ENCODE measurements around the gene TRABD.
"Not testable (repeated sequence)": the region's sequence is repeated elsewhere in the genome, so short reads cannot be mapped to it uniquely, and the experiment has no call there.

The TRABD gene, protein sequence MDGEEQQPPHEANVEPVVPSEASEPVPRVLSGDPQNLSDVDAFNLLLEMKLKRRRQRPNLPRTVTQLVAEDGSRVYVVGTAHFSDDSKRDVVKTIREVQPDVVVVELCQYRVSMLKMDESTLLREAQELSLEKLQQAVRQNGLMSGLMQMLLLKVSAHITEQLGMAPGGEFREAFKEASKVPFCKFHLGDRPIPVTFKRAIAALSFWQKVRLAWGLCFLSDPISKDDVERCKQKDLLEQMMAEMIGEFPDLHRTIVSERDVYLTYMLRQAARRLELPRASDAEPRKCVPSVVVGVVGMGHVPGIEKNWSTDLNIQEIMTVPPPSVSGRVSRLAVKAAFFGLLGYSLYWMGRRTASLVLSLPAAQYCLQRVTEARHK

DNA sequence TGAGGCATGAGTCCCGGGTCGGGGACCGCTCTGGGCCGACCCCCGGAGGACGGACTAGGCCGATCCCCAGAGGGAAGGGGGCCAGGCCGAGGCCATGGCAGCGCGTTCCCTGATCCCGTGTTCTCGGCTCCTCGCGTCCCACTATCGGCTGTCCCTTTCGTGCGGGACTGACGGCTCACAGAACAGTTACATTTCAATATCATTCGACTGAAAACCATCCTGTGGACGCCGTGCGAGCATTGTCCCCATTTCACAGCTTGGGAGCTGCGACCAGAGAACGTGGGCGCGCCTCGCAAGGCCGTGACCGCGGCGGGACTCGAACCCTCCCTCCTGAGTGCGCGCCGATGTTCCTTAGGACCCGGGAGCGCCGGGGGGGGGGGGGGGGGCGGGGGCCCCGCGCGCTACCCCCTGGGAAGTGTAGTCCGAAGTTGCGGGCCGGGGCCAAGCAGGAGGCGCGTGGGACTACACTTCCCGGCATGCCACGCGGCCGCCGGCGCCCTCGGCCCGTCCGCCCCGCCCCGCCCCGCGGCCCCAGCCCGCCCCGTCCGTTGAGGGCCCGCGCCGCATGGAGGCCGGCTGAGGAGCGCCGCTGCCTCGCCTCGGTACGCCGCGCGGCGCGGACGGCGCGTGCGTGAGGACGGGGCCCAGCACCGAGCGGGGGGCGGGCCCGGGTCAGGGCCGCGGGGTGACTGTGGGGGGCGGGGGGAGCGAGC is at the start of gene TRABD:
TSS of gene TRABD (plus strand) at position 539 of the 713 bp plus-strand sequence. CDS start 7,148 bp downstream, outside the sequence.
- DNase-seq (ENCODE audit: low spot score), result peak; percentile 94

DNA sequence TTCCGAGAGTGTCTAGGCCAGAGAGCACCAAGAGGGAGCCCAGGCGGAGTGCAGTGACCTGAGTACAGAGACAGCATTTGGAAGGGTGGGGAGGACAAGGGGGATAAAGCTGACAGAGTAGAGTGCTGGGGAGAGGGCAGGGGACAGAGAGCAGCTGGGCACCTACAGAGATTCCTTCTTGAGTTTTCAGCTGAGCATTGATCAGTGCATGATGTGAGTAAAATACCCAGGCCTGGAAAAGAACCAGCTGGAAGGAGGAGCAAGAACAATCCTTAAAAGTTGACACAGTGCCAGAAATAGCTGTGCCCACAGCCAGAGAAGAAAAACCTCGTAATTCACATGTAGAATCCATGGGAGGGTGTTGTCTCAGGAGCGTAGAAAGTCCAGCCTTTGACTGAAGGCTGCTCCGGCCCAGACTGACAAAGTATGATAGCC is 49.1 kb upstream of the TRABD start:
- DNase-seq (ENCODE audit: low spot score), result no peak

GRCh38 chr22:50137277-50137676 is 48.4 kb upstream of the TRABD start:
- DNase-seq (ENCODE audit: low spot score), result not testable (repeated sequence)

- DNase-seq (ENCODE audit: low spot score), result no peak
Observed at GRCh38 chr22:50138041-50138440, 47.7 kb upstream of the TRABD start.

- DNase-seq (ENCODE audit: low spot score), result no peak
Observed at GRCh38 chr22:50138988-50139387, 46.7 kb upstream of the TRABD start.

- DNase-seq (ENCODE audit: low spot score), result no peak
Observed at GRCh38 chr22:50139843-50140415, 45.8 kb upstream of the TRABD start.

- DNase-seq (ENCODE audit: low spot score), result no peak
Observed at GRCh38 chr22:50140615-50141014, 45.1 kb upstream of the TRABD start.

- DNase-seq (ENCODE audit: low spot score), result no peak
Observed at GRCh38 chr22:50141462-50141861, 44.3 kb upstream of the TRABD start.

DNA sequence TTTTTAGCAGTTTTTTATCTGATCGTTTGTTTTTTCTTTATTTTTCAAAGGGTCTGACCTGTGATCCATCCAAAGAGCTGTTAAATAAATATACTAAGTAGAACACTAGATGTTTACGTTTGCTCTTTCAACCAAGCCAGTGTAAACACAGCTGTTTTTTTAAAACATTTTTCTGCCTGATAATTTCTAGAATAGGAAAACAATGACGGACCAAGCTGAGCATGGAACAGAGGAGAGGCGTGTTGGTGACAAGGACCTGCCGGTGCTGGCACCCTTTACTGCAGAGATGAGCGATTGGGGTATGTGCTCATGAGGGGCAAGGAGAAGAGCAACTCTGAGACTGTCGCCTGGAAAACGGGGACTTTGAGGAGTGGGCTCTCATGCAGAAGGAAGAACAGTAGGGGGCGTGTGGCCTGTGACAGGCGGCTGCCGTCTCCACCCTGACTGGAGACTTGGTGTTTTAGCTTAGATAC is 43.8 kb upstream of the TRABD start:
- DNase-seq (ENCODE audit: low spot score), result peak; percentile 38

- no peak for DNase-seq (ENCODE audit: low spot score)
Observed at GRCh38 chr22:50143096-50143495, 42.6 kb upstream of the TRABD start.

DNA sequence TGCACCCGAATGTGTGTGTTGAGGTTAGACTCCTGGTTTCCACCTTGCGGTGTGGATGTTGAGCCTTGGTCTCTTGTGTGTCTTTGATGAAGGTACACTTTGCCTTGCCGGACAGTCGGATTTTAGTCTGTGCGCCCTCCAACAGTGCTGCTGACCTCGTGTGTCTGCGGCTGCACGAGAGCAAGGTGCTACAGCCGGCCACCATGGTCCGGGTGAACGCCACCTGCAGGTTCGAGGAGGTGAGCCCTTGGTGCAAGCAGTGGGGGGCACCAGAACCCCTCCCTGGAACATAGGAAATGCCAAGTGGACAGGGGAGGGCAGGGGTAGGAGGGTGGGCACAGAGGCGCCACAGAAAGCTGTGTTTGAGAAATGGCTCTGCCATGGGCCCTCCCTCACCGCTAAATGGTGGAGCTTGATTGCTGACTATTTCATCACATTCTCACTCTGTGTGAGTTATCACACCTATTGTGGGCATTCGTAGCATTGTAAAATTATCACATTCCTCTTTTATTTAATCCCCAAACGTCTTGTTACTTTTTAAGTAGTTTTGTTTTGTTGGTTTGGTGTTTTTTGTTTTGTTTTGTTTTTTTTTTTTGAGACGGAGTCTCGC is 41.6 kb upstream of the TRABD start:
- no peak for DNase-seq (ENCODE audit: low spot score)

- no peak for DNase-seq (ENCODE audit: low spot score)
Observed at GRCh38 chr22:50145721-50146438, 39.8 kb upstream of the TRABD start.

GRCh38 chr22:50146439-50147238 is 39.1 kb upstream of the TRABD start:
- peak; percentile 88 for DNase-seq (ENCODE audit: low spot score)

DNA sequence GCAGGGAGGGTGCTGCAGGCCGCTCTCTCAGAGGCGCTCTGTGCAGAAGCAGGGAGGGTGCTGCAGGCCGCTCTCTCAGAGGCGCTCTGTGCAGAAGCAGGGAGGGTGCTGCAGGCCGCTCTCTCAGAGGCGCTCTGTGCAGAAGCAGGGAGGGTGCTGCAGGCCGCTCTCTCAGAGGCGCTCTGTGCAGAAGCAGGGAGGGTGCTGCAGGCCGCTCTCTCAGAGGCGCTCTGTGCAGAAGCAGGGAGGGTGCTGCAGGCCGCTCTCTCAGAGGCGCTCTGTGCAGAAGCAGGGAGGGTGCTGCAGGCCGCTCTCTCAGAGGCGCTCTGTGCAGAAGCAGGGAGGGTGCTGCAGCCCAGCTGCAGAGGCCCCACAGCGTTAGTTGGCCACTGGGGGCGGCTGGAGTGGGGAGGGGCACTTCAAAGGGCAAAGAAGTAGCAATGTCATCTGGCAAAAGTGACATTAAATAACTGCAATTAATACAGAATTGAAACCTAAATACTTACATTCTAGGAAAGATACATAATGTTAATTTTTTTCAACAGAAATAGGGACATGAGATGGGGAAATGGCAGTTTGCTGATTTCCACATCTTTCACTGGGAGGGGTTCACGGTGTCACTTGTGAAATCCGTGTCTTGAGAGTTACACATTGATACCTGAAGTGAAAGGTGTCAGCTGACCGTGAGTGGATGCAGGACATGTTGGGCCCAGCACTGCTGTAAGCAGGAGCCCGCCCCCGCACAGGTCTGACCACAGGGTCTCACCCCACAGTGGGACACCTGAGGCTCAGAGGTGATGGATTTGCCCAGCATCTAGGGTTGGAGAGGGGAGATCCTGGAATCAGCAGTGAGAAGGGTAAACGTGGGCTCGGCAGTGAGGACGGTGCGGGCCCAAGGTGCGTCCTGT is 38.2 kb upstream of the TRABD start:
- DNase-seq (ENCODE audit: low spot score), result not testable (repeated sequence)

- no peak for DNase-seq (ENCODE audit: low spot score)
Observed at GRCh38 chr22:50148166-50148500, 37.6 kb upstream of the TRABD start.

- DNase-seq (ENCODE audit: low spot score), result peak; percentile 65
Observed at GRCh38 chr22:50148991-50149721, 36.6 kb upstream of the TRABD start.

- no peak for DNase-seq (ENCODE audit: low spot score)
Observed at GRCh38 chr22:50150161-50151129, 35.3 kb upstream of the TRABD start.

Measured in hepatic stellate cell (primary cell).